ENCODE data around the gene STRADB. TPM values are rescaled to one million over a fixed set of nuclear protein-coding genes. Genes with fewer than 3 reads are reported as not detected.

Gene STRADB
- total RNA-seq, 1 donor from 2014 or later, result 24.5 TPM

- Histone ChIP-seq H3K4me3 (no peak overlapping the region), H3K27ac (no peak overlapping the region), H3K36me3 (no peaks in the 10 kb centered on the region), H3K4me1 (peaks cover 48% of the 10 kb centered on the region), H3K9me3 (no peaks in the 10 kb centered on the region), H3K27me3 (ENCODE audit: low read depth) (no peaks in the 10 kb centered on the region)
- ATAC-seq (no peak), DNase-seq (no peak)
- intact Hi-C loops (cut with DNase I), result no loop called here
- no peak for TF ChIP-seq CTCF (IDR thresholded peaks at IDR 0.05)
Measured at GRCh38 chr2:201404699-201405280, 46.8 kb upstream of the STRADB start.

DNA sequence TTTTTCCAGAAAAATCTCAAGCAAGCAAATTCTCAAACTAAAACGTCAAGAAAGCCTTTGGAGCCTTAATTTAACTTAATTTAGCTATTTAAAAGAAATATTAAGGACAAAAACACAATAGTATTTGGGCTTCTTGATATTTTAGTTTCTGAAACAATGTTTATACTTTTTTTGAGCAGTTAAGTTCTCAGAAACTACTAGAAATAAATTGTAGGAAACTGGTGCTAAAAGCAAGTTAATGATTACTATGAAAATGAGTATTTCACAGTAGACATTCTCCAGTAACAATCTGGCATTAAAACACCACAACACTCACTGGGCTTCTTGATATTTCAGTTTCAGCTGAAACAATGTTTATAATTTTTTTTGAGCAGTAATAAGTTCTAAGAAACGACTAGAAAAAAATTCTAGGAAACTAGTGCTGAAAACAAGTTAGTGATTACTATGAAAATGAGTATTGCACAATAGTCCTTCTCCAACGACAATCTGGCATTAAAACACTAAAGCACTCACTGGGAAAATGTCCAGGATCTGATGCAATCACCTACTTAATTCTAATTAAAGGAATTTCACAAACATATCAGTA, 45.4 kb upstream of the STRADB start:
- Histone ChIP-seq H3K4me3 (no peak overlapping the region), H3K36me3 (no peaks in the 10 kb centered on the region), H3K27ac (peak overlapping the region; percentile 20), H3K4me1 (peaks cover 48% of the 10 kb centered on the region), H3K27me3 (ENCODE audit: low read depth) (no peaks in the 10 kb centered on the region), H3K9me3 (no peaks in the 10 kb centered on the region)
- peak in 1 of 2 donors; percentile 69 for ATAC-seq
- no peak for TF ChIP-seq CTCF (IDR thresholded peaks at IDR 0.05)
- intact Hi-C loops (cut with DNase I), result no loop called here
- no peak for DNase-seq

DNA sequence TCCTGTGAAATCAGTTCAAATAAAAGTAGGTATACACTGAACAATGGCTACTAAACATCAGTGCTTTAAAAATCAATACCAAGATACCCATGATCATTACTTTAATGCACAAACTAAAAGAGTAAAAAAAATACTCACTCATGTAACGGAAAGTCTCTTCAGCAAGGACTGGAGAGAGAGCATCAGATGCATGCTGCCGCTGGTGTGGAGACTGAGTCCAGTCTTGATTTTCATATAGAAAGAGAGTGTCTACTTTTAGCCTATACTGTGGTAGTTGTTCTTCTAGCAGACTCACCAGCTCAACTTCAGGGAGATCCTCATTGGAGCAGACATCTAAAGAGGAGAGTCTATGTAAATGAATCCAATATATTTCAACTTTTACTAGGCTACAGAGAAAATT, 44.3 kb upstream of the STRADB start:
- TF ChIP-seq CTCF (IDR thresholded peaks at IDR 0.05), result no peak
- Histone ChIP-seq H3K27me3 (ENCODE audit: low read depth) (no peaks in the 10 kb centered on the region), H3K4me1 (peaks cover 48% of the 10 kb centered on the region), H3K4me3 (no peak overlapping the region), H3K9me3 (no peaks in the 10 kb centered on the region), H3K36me3 (no peaks in the 10 kb centered on the region), H3K27ac (no peak overlapping the region)
- DNase-seq (no peak), ATAC-seq (no peak)
- intact Hi-C loops (cut with DNase I), result no loop called here

DNA sequence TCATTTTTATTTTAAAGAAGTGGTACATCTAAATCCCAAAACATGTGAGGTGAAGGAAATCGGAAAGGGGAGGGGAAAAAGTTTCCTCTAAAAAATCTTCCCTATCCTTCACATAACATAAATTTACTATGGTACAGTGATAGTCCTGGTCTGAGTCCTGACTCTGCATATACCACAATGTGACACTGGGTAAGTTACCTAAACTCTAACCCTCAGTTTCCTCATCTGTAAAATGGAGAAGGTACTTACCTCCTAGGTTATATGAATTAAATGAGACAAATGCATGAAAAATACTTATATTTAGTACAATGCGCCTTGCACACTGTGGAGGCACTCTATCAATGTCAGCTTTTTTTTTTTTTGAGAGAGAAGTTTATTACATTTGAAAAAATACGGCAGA, 42.6 kb upstream of the STRADB start:
- TF ChIP-seq CTCF (IDR thresholded peaks at IDR 0.05), result no peak
- no peaks in the 10 kb centered on the region for H3K9me3 ChIP-seq
- H3K4me1 ChIP-seq, result peaks cover 43% of the 10 kb centered on the region
- intact Hi-C loops (cut with DNase I), result no loop called here
- no peaks in the 10 kb centered on the region for H3K36me3 ChIP-seq
- no peak overlapping the region for H3K4me3 ChIP-seq
- no peak for ATAC-seq
- no peak for DNase-seq
- no peak overlapping the region for H3K27ac ChIP-seq
- H3K27me3 ChIP-seq (ENCODE audit: low read depth), result no peaks in the 10 kb centered on the region

GRCh38 chr2:201411421-201411820, 40.1 kb upstream of the STRADB start:
- Histone ChIP-seq H3K9me3 (no peaks in the 10 kb centered on the region), H3K27me3 (ENCODE audit: low read depth) (no peaks in the 10 kb centered on the region), H3K27ac (no peak overlapping the region), H3K4me3 (no peak overlapping the region), H3K36me3 (no peaks in the 10 kb centered on the region), H3K4me1 (peaks cover 39% of the 10 kb centered on the region)
- intact Hi-C loops (cut with DNase I), result no loop called here
- DNase-seq (no peak), ATAC-seq (no peak)
- TF ChIP-seq CTCF (IDR thresholded peaks at IDR 0.05), result no peak
